ENCODE results near the gene NHP2.

NHP2 gene

DNA sequence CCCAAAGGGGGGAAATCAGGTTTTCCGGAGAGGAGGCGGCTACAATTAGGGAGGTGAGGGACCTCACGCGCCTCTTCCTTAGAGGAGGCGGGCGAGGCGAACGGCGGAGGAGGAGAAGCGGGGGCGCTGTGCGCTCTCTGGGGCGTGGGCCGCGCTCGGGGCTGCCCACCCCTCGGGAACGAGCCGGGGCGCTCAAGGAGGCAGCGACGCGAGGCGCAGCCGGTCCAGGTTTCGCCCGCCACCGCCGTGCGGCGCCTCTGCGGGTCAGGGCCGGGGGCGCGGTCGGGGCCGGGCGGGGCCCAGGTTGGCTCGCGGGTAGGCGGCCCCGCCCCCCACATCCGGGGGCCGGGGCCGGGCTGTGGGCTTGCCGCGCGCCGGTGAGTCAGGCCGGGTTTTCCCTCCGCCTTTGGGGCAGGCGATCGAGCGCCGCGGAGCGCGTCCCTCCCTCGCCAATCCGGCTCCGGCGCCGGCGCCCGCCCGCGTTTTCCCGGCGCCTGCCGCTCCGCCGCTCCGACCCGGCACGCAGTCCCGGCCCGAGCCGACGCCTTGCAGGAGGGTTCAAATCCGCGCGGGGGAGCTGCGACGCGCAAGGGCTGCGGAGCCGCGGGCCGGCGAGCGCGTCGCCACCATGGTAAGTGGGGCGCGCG is 40.4 kb downstream of the NHP2 start, which contains the start of gene N4BP3:
N4BP3 (plus strand) TSS at position 392 of the 647 bp plus-strand sequence. CDS start 6,052 bp downstream, outside the sequence.
- peak; percentile 87 for DNase-seq

DNA sequence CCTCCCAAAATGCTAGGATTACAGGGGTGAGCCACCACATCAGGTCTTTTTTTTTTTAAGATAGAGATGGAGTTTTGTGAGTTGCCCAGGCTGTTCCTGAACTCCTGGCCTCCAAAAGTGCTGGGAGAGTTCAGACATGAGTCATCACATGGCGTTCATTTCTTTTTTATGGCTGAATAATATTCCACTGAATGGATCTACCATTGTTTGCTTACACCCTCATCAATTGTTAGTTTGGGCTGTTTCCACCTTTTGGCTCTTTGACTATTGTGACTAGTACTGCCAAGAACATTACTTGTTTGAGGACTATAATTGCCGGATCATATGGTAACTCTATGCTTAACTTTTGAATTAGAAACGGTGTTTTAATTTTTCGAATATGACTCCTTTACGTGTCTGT is 41.1 kb downstream of the NHP2 start:
- DNase-seq, result no peak

DNA sequence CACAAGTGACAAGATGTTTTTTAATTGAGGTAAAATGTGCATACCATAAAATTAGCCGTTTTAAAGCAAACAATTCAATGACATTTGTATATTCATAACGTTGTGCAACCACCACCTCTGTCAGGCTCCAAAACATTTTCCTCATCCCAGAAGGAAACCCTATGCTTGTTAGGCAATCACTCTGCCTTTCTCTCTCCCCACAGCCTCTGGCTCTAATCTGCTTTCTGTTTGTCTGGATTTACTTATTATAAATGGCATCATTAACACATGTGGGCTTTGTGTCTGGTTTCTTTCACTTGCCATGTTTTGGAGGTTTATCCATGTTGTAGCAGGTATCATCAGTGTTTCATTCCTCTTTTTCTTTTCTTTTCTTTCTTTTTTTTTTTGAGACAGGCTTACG is 41.8 kb downstream of the NHP2 start:
- DNase-seq, result no peak

DNA sequence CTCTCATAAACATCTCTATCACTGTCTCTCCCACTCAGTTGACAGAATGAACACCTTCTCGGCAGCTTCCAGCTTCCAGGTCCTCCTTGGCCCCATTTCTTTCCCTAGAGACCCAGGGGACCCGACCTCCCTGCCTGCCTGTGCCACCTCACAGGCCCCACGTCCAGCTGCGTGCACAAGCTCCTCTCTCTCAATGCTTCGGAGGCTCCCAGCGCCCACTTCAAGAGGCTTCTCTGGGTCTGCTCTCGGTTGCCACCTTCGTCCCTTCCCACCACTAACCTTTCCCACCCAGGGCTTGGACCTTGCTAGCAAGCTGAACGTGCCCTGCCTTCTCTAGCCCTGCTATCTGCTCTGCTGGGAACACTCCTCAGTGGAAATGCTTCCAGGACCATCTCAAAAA is 43.2 kb downstream of the NHP2 start:
- no peak for DNase-seq

DNA sequence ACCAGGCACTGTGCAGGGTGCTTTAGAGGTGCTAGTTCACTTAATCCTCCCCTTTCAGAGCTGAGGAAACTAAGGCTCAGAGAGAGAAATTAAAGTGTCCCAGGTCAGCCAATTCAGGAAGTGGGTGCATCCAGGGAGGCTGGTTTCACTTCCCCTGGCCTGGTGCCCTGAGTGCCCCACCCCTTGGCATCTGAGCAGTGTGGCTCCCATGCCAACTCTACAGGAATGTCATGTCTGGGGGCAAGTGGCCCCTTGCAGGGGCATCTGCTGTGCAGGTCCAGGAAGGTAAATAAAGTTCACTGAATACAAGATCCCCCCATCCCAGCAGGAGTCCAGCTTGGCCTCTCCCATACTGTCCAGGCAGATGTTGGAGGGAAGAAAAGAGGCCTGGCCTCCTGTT is 44.7 kb downstream of the NHP2 start:
- DNase-seq, result no peak

DNA sequence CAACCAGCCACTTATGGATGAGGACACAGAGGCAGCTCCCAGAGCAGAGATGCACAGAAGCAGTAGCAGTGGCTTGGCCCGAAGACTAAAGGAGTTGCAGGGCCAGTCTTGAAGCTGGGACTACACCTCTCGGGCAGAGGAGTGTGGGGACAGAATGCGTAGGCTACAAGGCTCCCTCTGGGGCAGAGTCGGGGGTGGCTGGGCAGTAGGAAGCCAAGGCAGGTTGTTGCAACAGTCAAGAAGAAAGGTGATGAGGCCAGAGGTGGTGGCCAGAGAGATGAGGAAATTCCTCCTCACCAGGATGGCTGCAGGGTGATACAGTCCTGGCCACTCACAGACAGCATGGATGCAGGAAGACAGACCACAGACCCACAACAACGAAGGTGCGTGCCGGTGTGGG is 45.2 kb downstream of the NHP2 start:
- DNase-seq, result no peak

DNA sequence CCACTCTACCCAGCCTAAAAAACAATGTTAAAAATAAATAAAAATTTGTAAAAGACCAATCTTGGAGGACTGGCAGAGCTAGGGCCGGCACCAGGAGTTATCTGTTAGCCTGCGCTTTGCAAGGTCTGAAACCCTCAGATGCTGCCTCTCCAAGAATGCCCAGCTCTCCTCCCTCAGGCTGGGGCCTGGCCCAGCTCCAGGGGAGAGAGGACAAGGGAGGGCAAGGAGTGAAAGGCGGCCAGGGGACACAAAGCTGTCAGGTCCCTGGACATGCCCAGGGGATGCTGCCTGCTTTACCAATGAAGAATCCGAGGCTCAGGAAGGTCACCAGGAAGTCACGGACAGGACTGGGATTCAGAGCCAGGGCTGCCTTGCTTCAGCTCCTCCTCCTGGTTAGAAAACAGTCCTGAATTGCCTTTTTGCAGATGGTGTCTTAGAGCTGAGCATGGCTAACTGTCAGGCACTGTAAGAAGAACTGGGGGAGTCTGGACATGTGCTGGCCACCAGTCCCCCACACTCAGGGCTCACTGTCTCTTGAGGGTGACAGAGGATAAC is 45.9 kb downstream of the NHP2 start:
- no peak for DNase-seq

DNA sequence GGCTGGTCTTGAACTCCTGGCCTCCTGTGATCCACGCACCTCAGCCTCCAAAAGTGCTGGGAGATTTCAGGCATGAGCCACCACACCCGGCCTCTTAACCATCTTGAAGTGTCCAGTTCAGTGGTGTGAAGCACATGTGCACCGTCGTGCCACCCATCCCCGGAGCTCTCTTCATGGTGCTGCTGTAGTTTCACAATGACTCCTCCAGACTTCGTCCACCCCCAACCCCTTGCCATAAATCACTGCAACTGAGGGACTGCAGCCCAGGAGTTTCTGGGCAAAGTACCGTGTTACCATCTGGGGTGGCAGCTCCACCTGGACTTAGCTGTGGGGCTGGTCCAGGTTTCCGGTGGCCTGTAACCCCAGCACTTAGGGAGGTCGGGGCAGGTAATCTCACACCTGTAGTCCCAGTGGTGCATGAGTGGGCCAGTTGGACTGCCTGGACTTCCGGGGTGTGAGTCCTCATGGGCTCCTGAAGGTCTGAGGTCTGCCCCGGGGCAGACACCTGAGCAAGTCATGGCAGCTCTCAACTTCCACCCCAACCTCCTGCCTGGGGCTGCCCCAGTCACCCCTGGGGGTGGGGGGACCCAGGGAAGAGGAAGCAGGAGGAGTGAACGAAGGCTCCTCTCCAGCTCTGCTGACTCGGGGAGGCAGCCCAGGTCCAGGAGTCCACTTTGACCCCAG is 47.0 kb downstream of the NHP2 start:
- DNase-seq, result no peak

DNA sequence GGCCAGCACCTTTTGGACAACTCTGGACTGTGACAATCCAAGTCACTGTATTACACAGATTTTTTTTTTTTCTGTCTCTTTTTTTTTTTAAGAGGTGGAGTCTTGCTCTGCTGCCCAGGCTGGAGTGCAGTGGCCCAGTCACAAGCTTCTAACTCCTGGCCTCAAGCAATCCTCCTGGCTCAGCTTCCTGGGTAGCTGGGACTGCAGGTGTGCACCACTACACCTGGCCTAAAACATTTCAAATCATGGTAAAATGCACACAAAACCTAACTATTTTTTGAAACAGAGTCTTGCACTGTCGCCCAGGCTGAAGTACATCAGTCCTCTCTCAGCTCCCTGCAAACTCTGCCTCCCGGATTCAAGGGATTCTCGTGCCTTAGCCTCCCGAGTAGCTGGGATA is 47.6 kb downstream of the NHP2 start:
- DNase-seq, result no peak

DNA sequence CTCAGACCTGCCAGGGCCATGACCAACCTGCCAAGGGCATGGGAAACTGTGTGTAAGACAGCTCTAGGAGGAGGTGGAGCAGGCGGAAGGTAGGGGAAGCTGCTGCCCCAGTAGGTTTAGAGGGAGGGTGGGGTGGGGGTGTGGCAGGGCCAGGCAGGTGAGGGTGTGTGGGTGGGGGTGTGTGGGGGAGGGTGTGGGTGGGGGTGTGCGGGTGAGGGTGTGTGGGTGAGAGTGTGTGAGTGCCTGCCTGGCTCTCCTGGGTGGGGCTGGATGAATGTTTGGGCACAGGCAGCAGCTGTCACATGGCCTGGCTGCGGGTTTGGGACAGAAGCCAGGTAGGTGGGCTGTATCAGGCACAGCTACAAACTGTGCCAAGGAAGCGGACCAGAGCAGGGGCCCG is 49.2 kb downstream of the NHP2 start:
- no peak for DNase-seq

DNA sequence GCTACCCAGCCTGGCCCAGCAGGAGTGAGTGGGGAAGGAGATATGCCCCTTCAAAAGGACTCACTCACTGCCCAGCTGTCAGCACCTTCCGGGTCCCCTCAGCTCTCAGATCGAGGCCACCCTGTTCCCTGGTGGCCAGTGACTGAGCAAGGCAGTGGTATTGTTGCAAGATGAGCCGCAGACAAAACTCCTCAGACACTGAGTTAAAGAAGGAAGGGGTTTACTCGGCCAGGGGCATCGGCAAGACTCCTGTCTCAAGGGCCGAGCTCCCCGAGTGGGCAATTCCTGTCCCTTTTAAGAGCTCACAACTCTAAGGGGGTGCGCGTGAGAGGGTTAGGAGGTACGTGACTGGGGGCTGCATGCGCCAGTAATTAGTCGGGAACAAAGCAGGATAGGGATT is 50.1 kb downstream of the NHP2 start:
- no peak for DNase-seq

Data from activated CD4-positive, alpha-beta T cell treated with anti-CD3 and anti-CD28 coated beads for 48 hours (primary cell).